Endothelial cell of umbilical vein (primary cell): ENCODE data around the gene CTSZ. TPM values are rescaled to one million over a fixed set of nuclear protein-coding genes. Genes with fewer than 3 reads are reported as not detected.

Source experiments
- BruUV-seq: library from RNA; stranded (reverse); fragments of 400-500 nt; replicated peaks from 2 replicates; lab custom pipeline; 2021; lab: Mats Ljungman, UMichigan
- CTCF ChIA-PET: fragments of 300-600, 350-600 bp; sonication (Branson Sonifier 250); formaldehyde crosslinking; loops from one replicate; lab custom pipeline; 2021; ENCODE audit warnings: antibody characterized with exemption, inconsistent platforms; lab: Charles Lee
- POLR2A ChIA-PET: fragments of 300-600, 350-600 bp; sonication (Branson Sonifier 250); formaldehyde crosslinking; loops from one replicate; lab custom pipeline; 2021; ENCODE audit warnings: antibody characterized with exemption, inconsistent platforms; lab: Charles Lee
- DNase-seq: peaks from one replicate; pipeline ENCODE4 v3.0.0-alpha.2; 2011; ENCODE audit warnings: low read depth, low spot score
- FAIRE-seq: peaks from 2 replicates; lab custom pipeline; 2011; peaks lifted over from hg19 to GRCh38; lab: Jason Lieb, UNC
- H2AFZ ChIP-seq: 2 replicates; pipeline ENCODE4 v1.6.0; 2012; ENCODE audit warnings: low read depth, low read length, control low read depth, inconsistent platforms
- H3K27ac ChIP-seq: 2 replicates; pipeline ENCODE4 v1.5.1; 2011; ENCODE audit warnings: low read depth, mild to moderate bottlenecking, control low read depth, low read length, moderate library complexity; ENCODE audit not compliant: insufficient read depth
- H3K27me3 ChIP-seq, 2 experiments: 2 replicates each; pipeline versions ENCODE4 v1.6.0 to v1.6.1; 2011; ENCODE audit warnings: low read length in 2 of 2, mixed read lengths in 1 of 2; ENCODE audit not compliant: control insufficient read depth in 2 of 2, insufficient read depth in 2 of 2
- H3K36me3 ChIP-seq, 2 experiments: 2 replicates in 1 of 2; 3 replicates in 1 of 2; pipeline ENCODE4 v1.5.1; 2011; ENCODE audit warnings: low read length in 2 of 2, mild to moderate bottlenecking in 1 of 2, moderate library complexity in 1 of 2; ENCODE audit not compliant: control insufficient read depth in 2 of 2, insufficient read depth in 2 of 2; ENCODE audit errors: extremely low read depth in 1 of 2
- H3K4me1 ChIP-seq: 3 replicates; pipeline ENCODE4 v1.5.1; 2011; ENCODE audit warnings: mild to moderate bottlenecking, low read length; ENCODE audit not compliant: control insufficient read depth, insufficient read depth; ENCODE audit errors: extremely low read depth
- H3K4me2 ChIP-seq: 2 replicates; pipeline ENCODE4 v1.6.1; 2011; ENCODE audit warnings: low read length, control low read depth, mixed read lengths; ENCODE audit not compliant: insufficient read depth
- H3K4me3 ChIP-seq, 3 experiments: fragments of 200-600 bp in 1 of 3; sonication (generic), shearing (Covaris generic) in 1 of 3; replicated peaks in 1 of 3; 2 replicates each; pipeline ENCODE4 v1.5.1; 2011 to 2016; ENCODE audit warnings: control low read depth in 3 of 3, low read length in 3 of 3, mild to moderate bottlenecking in 2 of 3, inconsistent platforms in 1 of 3, low read depth in 1 of 3, moderate library complexity in 1 of 3; ENCODE audit not compliant: insufficient read depth in 1 of 3
- H3K79me2 ChIP-seq: 2 replicates; pipeline ENCODE4 v1.6.0; 2012; ENCODE audit warnings: low read length, inconsistent platforms; ENCODE audit not compliant: control insufficient read depth, insufficient read depth
- H3K9ac ChIP-seq: replicated peaks from 2 replicates; pipeline ENCODE3; 2011; ENCODE audit warnings: low read length, control low read depth; ENCODE audit not compliant: insufficient read depth; ENCODE audit errors: extremely low read depth
- H3K9me1 ChIP-seq: replicated peaks from 3 replicates; pipeline ENCODE4 v1.6.0; 2011; ENCODE audit warnings: mild to moderate bottlenecking, low read length; ENCODE audit not compliant: control insufficient read depth, insufficient read depth; ENCODE audit errors: extremely low read depth
- H3K9me3 ChIP-seq: replicated peaks from 2 replicates; pipeline ENCODE4 v1.5.1; 2012; ENCODE audit warnings: low read length, inconsistent platforms; ENCODE audit not compliant: control insufficient read depth, insufficient read depth
- H4K20me1 ChIP-seq: replicated peaks from 2 replicates; pipeline ENCODE3; 2011; ENCODE audit warnings: mild to moderate bottlenecking, low read length; ENCODE audit not compliant: control insufficient read depth, insufficient read depth; ENCODE audit errors: extremely low read depth
- CTCF ChIP-seq, 2 donors: IDR thresholded peaks; 1 replicate in 1 of 2; 2 replicates in 1 of 2; pipeline ENCODE4 v1.5.1; 2011; ENCODE audit warnings: low read length in 2 of 2, mild to moderate bottlenecking in 2 of 2, moderate library complexity in 2 of 2, control low read depth in 1 of 2, inconsistent platforms in 1 of 2, low read depth in 1 of 2; ENCODE audit not compliant: insufficient read depth in 1 of 2; ENCODE audit errors: extremely low read depth in 1 of 2
- EZH2 ChIP-seq: IDR thresholded peaks from 2 replicates; pipeline ENCODE4 v1.6.1; 2012; ENCODE audit warnings: borderline replicate concordance, low read depth, mild to moderate bottlenecking, moderate library complexity, low read length, inconsistent platforms; ENCODE audit not compliant: severe bottlenecking
- FOS ChIP-seq: IDR thresholded peaks from 2 replicates; pipeline ENCODE4 v1.6.1; 2011; ENCODE audit warnings: mild to moderate bottlenecking, low read length, moderate library complexity, borderline replicate concordance; ENCODE audit not compliant: insufficient read depth
- GATA2 ChIP-seq: IDR thresholded peaks from 2 replicates; pipeline ENCODE4 v1.7.0; 2011; ENCODE audit warnings: low read depth, mild to moderate bottlenecking, moderate library complexity, mixed read lengths, low read length; ENCODE audit not compliant: insufficient read length, insufficient read depth
- JUN ChIP-seq: IDR thresholded peaks from 2 replicates; pipeline ENCODE4 v1.6.1; 2011; ENCODE audit warnings: borderline replicate concordance, low read depth; ENCODE audit not compliant: insufficient read length, insufficient read depth
- MAX ChIP-seq: IDR thresholded peaks from 2 replicates; pipeline ENCODE4 v1.6.1; 2011; ENCODE audit not compliant: insufficient read depth, insufficient read length
- POLR2A ChIP-seq: IDR thresholded peaks from 2 replicates; pipeline ENCODE4 v1.6.1; 2012; ENCODE audit warnings: low read depth, mild to moderate bottlenecking, control low read depth, low read length
- dilution Hi-C: fragments of 300-500 bp; cut with MboI; formaldehyde crosslinking; loops from one replicate; pipeline ENCODE4 v1.15.0; 2019; ENCODE audit warnings: low sequenced_read_pairs; ENCODE audit not compliant: extremely low pct_ligation_motif_present
- intact Hi-C: fragments of 100-400 bp; cut with micrococcal nuclease; formaldehyde crosslinking; loops from one replicate; pipeline ENCODE4 v1.10.0; 2022
- polyA plus RNA-seq, 4 experiments: library from polyadenylated mRNA; depleted of rRNA in 3 of 4; stranded (reverse) in 3 of 4; unstranded in 1 of 4; fragments of >200 nt; gene quantifications; 2 replicates each; pipeline versions ENCODE4 v1.2.1 to v1.2.3, GENCODE V29; 2011 to 2012; ENCODE audit warnings: missing spikeins in 1 of 4
- total RNA-seq: library from RNA; stranded (reverse); gene quantifications from 2 replicates; pipeline ENCODE4 v1.2.3, GENCODE V29; 2021

Gene CTSZ
- total and polyA plus RNA-seq, 2 donors (not counting 3 experiments of a cell fraction or from before 2014, with no cell fraction given) = 304 to 387 TPM

GRCh38 chr20:59020938-59021551 lies 14.0 kb upstream of the CTSZ start:
- TF ChIP-seq MAX = no peak
- no peak for TF ChIP-seq JUN
- no peak for TF ChIP-seq CTCF (IDR thresholded peaks at IDR 0.05; ENCODE audit: extremely low read depth in 1 of 2, insufficient read depth in 1 of 2, low read depth in 1 of 2, low read length in 2 of 2)
- TF ChIP-seq FOS = no peak
- TF ChIP-seq POLR2A = no peak
- no peak for TF ChIP-seq EZH2
- TF ChIP-seq GATA2 = no peak
- H4K20me1 ChIP-seq = no peaks in the 10 kb centered on the region
- no peak overlapping the region for H3K4me2 ChIP-seq
- FAIRE-seq = no peak
- peaks cover 17% of the 10 kb centered on the region for H3K79me2 ChIP-seq
- peaks cover 9 to 18% of the 10 kb centered on the region in 2 experiments for H3K36me3 ChIP-seq
- no TSS peak for BruUV-seq
- dilution Hi-C loops (no loop called here), intact Hi-C loops (loop anchor here (1.0 kb wide), 1 partner anchor 8 kb away; no protein-coding TSS in a partner anchor)
- H3K9me3 ChIP-seq = no peaks in the 10 kb centered on the region
- H3K4me3 ChIP-seq = no peak overlapping the region
- no peak for DNase-seq
- CTCF ChIA-PET = interaction anchor here (0.9 kb wide), 1 partner anchor 12 kb away, joined by 3 read pairs; no protein-coding TSS in a partner anchor
- H2AFZ ChIP-seq = no peak overlapping the region
- H3K9me1 ChIP-seq = no peaks in the 10 kb centered on the region
- peaks cover 7% of the 10 kb centered on the region for H3K4me1 ChIP-seq
- no peak overlapping the region for H3K9ac ChIP-seq
- H3K27ac ChIP-seq = no peak overlapping the region
- POLR2A ChIA-PET = no interaction called here
- no peaks in the 10 kb centered on the region for H3K27me3 ChIP-seq
